ENCODE measurements around the gene ADARB1.

Gene ADARB1

GRCh38 chr21:45252448-45252925, 178.1 kb downstream of the ADARB1 start:
- DNase-seq (ENCODE audit: low spot score) = no peak

GRCh38 chr21:45253180-45253579, 178.8 kb downstream of the ADARB1 start:
- DNase-seq (ENCODE audit: low spot score) = no peak

- no peak for DNase-seq (ENCODE audit: low spot score)
These were observed 179.5 kb downstream of the ADARB1 start for GRCh38 chr21:45253633-45254459.

GRCh38 chr21:45254460-45254930, 180.1 kb downstream of the ADARB1 start:
- no peak for DNase-seq (ENCODE audit: low spot score)

DNA sequence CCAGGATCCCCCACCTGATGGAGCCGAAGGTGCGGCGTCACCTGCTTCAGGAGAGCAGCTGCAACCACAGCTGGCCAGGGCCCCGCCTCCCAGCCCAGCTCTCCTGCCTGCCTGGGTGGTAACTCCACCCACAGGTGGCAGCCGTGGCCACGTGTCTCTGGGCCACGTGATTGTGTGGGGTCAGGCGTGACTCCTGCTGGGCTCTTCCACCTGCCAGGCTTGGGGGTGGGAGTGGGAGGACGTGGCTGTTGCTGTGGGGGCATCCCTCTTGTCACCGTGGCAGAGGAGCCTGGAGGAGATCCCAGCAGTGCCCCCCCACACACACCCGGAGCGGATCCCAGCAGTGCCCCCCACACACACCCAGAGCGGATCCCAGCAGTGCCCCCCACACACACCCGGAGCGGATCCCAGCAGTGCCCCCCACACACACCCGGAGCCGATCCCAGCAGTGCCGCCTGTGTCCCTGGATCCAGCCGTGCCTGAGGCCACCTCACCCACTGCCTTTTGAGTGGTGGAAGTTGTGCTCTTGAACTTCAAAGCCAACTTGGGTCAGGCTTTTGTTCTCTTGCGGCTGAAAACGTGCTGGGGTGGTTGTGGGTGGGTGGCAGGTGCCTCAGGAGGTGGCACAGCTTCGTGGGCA, 181.1 kb downstream of the ADARB1 start:
- DNase-seq (ENCODE audit: low spot score) = peak; percentile 75

DNA sequence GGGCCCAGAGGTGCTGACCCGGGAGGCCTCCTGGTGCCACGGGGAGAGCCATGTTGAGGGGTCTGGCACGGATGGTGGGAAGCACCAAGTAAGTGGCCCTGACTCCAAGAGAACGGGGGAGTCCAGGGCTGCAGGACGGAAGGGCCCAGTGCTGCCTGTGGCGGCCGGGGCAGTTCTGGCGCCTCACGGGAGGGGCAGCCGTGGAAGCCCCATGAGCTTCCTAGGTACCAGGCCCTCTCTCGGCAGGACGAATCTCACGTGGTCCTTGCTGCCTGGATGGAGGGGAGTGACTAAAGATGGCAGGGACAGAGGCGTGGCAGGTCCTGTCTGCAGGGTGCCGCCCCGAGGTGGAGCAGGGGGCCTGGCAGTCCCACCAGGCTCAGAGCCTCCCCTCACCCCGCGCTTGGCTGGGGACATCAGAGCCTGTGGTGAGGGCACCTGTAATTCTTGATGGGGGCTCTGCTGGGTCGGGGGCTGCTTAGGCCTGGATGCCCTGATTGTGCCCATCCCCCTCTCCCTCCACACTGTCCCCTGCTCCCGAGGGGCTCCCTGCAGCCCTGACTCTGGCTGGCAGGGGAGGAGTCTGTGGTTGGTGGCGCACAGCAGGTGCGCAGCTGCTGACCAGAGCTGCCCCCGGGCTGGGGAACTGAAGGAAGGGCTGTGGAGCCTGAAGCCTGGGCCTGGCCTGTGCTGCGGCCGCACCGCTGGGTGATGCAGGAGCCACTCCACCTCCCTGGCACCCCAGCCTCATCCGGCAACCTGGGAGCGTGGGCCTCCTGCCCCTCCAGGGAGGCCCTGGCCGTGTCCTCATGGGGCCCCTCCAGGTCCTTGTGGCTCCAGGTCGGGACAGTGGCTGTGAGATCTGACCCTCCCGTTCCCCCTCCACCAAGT, 181.9 kb downstream of the ADARB1 start:
- no peak for DNase-seq (ENCODE audit: low spot score)

- DNase-seq (ENCODE audit: low spot score) = no peak
These were observed 182.7 kb downstream of the ADARB1 start for GRCh38 chr21:45256912-45257672.

- no peak for DNase-seq (ENCODE audit: low spot score)
These were observed 183.4 kb downstream of the ADARB1 start for GRCh38 chr21:45257673-45258341.

DNA sequence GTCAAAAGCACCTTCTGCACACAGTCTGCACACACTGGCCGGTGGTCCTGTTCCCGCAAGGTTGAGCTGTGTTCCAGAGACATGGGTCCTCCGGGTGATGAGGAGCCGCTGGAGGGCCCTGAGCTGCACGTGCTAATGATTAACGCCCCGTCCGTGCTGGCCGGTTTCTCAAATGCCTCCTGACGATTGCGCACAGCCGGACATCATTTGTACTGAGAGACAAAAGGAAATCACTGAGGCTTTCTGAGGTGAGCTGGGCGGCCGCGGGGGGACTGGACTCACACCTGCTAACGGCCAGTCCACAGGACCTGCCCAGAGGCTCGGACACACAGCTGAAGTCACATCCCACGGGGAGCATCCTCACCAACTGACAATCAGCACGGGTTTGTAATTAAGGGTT, 184.1 kb downstream of the ADARB1 start:
- no peak for DNase-seq (ENCODE audit: low spot score)

DNA sequence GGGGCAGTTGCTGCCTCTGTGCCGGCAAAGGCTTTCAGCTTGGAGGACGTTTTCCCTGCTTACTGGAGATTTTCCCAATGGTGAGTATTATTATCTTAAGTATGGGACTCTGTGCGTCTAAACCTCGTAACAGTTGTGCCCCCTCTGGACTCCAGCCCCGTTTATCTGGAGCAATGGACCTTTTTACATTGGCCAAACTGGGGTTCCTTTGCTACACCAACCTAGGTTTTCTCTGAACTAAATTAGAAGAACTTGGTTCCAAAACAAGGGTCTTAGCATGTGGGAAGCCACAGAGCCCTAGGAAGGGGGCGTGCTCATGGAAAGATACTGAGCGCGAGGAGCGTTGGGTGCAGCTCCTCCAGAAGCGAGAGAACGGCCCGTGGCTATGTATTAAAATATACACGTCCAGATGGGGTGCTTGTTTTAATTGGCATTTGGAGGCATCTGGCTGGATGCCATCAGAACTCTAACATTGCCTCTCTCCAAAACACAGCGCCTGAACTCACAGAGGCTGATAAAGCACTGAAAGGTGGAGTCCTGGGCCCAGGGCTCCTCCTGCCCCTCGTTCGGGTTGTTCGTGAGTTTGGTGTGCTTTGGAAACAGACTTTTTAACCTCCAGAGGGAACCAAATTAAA, 184.9 kb downstream of the ADARB1 start:
- no peak for DNase-seq (ENCODE audit: low spot score)

GRCh38 chr21:45260191-45260825, 185.9 kb downstream of the ADARB1 start:
- no peak for DNase-seq (ENCODE audit: low spot score)

DNA sequence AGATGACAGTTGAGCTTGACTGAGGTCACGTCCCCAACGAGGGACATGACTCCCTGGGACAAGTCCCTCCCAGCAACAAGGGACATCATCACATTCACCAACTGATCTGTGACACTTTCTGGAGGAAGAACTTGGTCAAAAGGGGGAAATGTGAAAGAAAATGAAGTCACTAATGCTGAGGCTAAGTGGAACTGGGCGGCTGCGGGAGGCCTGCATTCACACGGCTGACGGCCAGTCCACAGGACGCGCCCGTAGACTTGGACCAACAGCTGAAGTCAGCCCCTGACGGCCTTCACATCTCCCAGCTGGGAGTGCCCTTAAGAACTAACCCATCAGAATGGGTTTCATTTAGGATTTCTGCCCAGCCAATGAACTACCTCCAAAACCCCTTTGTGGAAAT, 186.7 kb downstream of the ADARB1 start:
- DNase-seq (ENCODE audit: low spot score) = no peak

- no peak for DNase-seq (ENCODE audit: low spot score)
These were observed 187.7 kb downstream of the ADARB1 start for GRCh38 chr21:45262041-45262581.

DNA sequence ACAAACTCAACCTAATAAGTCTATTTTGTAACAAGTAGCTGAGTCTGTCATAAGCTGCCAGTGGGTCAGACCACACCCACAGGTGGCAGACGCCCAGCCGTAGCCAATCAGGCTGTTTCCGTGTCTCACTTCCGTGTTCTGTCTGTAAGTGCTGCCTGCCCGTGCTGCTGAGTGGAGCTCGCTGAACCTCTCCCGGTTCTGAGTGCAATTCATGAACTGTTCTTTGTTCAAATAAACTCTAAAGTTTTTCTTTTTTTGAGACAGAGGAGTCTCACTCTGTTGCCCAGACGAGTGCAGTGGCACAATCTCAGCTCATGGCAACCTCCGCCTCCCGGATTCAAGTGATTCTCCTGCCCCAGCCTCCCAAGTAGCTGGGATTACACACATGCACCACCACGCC, 188.2 kb downstream of the ADARB1 start:
- no peak for DNase-seq (ENCODE audit: low spot score)

- DNase-seq (ENCODE audit: low spot score) = no peak
These were observed 189.2 kb downstream of the ADARB1 start for GRCh38 chr21:45263534-45263933.

DNA sequence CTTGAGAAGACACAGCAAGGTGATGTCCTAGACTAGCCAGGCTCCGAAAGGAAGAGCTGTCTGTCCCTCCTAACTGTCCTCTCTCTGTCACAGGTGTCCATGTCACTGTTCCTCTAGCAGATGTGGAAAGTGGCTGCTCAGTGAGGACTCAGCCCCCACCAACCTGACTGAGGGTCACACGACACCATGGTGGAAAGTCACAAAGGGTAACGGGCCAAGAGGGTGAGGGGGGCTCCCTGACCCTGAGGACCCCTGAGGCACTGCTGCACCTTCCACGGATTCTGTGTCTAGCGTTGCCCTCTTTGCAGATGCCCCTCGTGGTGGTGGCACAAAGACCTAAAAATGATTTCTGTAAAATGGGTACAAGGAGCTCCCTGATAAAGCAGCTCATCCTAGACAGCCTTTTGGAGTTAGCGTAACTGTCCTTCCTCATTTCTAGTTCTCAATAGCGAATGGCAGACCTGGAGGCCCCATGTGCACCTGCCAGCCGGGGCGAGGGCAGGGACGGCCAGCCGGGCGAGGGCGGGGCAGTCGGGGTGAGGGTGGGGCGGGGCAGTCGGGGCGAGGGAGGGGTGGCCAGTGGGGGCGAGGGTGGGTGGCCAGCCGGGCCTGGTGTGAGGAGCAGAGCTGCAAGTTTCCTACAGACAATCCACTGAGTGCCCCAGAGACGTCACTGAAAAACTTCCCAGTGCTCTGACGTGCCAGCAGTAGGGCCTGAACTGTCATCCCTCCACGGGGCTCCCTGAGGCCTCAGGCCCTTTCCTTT, 189.9 kb downstream of the ADARB1 start:
- DNase-seq (ENCODE audit: low spot score) = no peak

DNA sequence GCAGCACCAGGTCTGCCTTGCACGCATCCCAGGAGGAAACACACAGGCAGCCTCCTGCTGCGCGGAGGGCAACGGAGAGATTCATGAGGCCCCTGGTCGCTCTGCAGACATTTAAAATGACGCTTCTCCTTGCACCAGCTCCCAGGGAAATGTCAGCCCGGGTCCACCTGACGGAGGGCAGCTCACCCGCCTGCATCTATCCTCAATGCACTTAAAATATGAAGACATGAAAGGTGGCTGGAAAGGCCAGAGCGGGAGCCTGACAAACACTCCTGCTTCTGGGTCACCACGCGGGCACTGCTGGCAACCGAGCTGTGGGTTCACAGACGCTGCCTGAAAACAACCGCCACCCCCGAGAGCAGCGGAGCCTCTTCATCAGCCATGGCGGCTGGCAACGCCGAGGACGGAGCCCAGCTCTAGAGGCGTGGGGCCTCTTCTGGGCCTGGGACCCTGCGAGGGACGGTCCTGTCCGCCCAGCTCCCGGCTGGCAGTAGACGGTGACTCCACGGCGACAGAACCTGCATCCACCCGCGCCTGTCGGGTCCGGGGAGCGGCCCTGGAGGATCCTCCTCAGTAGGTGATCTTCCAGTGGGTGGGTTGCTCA, 190.6 kb downstream of the ADARB1 start:
- no peak for DNase-seq (ENCODE audit: low spot score)

- DNase-seq (ENCODE audit: low spot score) = no peak
These were observed 191.5 kb downstream of the ADARB1 start for GRCh38 chr21:45265721-45266517.

Measured in NAMALWA (cell line).